Endometrium (tissue), 2 donors: ENCODE measurements around the gene DYSF.

ENCODE experiments used
- FAIRE-seq: peaks from 2 replicates; lab custom pipeline; 2012; peaks lifted over from hg19 to GRCh38; lab: Jason Lieb, UNC
- donor health status: control.
- donor health status: control.

The DYSF gene

DNA sequence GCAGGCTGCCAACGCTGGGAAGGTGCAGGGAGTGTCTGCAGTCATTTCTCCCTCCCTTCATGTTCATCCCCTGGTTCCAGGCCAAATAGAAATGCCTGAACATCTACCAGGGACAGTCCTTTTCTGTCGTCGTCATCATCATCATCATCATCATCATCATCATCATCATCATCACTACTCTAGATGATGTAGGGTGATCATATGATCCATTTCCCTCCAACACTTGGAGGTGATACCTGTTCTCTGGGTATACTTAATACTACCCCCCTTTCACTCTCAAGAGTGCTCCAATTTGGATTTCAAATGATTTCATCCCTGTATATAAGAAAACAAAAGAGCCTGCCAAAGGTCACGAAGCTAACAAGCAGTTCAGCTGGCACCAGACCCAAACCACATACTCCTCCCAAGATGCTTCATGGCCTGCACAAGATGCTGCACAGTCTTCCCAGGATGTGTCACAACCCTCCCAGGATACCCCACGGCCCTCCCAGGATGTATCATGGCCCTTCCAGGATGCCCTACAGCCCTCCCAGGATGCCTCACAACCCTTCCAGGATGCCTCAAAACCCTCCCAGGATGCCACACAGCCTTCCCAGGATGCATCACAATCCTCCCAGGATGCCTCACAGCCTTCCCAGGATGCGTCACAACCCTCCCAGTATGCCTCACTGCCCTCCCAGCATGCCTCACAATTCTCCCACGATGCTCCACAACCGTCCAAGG is 257.9 kb downstream of the DYSF start:
- no peak for FAIRE-seq

DNA sequence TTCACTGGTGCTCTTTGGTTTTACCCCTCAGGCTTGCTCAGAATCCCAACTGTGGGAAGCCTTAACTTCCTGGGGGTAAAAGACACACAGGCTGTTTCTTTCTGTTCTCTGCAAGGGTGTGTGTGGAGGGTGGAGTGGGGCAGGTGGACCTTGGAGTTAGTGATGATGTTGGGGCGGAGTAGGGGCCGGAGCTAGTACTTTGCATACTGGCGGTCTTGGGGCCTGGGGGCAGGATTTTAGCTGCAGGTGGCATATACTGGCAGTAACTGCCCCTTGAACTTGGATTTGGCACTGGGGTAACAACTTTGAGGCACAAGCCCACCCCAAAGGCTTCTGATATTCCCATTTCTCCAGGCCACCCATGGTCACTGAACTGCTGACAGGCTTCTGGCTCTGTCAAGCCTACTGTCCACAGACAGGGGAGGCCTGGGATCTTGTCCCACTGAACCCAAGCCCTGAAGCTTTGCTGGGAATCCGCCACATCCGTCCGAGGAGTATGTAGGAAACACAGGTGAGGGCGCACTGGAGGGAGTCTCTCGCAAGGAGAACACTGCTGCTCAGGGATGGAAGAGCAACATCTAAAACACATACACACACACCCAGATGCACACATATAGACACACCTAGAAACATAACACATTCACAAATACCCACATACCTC is 258.9 kb downstream of the DYSF start:
- FAIRE-seq = no peak

DNA sequence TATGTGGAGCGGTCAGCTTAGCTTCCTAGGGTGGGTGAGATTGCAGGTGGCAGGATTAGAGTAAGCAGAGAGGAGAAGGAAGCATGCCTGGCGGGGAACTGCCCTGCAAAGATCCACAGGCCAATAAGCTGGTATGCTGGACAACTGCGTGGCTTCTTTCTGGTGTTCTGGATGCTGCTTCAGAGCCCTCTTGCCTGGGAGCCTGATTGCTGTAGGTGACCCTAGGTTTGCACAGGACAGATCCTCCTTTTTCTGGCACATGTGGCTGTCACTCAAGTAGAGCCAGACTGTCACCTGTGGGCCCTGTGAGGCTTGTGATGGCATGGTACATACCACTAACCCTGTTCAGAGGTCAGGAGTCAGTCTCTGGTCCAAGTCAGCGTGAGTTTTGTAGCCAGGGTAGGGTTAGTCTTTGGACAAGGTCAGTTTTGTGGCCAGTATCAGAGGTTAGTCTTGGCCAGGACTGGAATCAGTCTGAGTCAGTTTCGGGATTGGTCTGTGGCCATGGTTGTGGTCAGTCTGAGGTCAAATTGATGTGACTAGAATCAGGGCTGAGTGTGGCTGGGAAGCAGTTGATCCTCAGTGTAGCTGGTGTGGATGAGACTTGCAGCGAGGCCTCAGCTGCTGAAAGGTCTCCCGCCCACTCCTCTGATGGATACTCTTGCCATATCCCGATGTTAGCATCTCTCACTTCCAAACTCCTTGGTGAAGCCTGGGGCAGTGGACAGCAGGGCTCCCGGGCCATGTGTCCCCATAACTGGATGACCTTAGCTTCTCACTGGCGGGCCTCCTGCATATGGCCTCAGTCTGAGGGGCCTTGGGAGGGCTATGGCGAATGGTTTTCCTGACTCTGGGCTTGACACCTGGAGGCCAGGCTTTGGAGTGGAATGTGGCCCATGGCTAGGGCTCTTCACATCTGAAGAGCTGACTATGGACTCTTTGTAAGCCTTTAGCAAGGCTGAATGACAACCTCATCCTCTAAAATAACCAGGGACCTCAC is 260.5 kb downstream of the DYSF start:
- no peak for FAIRE-seq

DNA sequence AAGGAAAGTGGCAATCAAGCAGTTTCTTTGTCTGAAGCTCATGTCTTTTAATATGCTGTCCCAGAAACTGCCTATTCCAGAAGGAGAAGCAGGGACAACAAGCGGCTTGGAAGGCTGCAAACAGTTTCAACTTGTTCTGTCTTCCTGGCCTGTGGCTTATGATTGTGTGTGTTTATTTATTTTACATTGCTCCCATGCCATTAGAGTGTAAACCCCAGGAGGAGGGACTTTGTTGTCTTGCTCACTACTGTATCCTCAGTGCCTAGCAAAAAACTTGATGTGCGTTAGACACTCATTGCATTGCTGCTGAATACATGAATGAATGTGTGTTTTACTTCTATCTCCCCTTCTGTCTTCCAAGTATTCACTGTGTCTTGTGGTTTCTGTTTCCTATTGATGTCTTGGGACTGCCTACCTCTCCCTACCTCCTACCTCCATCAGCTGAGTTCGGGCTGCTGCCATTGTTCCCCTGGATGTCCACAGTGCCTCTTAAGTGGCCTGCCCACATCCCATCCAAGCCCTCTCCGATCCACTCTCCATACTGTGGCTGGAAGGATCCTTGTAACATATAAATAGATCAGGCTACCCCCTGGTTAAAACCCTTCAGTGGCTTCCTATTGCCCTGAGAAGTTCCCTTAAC is 261.4 kb downstream of the DYSF start:
- no peak for FAIRE-seq

DNA sequence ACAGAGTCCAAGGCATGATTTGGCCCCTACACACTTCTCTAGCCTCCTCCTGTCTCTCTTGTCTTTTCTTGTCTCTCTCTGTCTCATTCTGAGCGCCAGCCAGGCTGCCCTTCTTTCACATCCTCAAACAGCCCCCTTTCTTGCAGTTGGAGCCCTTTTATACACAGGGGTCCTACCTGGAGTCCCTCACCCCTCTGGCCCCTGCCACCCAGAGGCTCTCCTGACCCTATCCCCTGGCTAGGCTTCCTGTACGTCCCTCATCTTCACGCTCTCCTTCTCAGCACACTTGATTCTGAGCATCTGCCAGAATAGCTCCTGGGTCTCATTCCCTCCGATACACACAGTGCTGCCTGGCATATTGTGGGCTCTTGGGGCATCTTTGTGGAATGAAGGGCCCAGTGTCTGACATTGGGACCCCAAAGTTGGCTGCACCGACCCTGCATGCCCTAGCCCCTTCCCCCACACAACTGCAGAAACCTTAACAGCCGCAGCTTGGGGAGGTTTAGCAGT is 261.9 kb downstream of the DYSF start:
- no peak for FAIRE-seq

DNA sequence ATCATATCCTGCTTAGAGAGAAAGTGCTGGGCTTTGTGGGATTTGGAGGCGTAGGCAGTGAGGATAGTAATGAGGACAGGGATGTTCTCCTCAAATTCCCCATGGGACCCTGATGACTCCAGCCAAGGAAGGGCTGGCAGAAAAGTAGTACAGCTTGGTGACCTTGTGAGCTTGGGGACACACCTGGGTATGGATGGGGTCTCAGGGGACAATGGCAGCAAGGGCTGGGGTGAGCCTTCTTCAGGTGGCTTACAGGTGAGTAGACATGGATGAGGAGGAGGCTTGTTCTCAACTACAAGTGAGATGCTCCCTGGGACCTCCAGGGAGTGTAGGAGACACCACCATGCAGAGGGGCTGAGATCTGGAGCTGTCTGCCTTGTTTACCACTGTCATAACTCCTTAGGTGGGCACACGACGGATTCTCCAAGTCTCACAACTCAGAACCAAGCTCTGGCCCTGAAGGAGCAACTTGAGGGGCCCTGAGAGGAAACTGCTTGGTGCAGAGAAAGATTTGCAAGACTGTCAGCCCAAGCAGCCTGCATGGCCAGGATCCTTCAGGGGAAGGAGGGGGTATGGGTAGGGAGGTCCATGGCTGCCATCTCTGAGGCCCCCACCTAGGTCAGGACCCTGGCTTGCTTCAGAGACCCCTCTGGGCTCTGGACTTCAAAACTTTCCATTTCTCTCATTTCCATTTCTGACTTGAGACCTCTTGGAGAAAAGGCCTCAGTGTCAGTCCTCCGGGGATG is 262.8 kb downstream of the DYSF start:
- no peak for FAIRE-seq

GRCh38 chr2:71716697-71717624 is 263.6 kb downstream of the DYSF start:
- FAIRE-seq = no peak

DNA sequence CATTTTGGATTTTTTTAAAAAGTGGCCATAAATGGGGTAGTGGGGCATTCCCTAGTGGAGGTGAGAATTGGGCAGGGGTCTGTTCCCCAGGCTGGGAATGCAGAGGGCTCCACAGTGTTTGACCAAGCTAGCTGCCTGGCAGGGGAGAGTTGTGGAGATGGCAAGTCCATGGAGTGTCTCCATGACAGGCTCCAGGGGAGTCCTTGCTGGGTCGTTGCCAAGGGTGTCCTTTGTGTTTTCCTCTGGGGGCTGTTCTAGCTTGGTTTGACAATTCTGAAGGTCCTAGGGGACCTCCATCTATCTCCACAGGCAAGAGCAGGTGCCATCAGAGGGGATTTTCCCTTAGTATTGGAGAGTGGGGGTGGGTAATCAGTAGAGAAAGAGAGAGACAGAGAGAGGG is 265.3 kb downstream of the DYSF start:
- FAIRE-seq = no peak

GRCh38 chr2:71719520-71720282 is 266.3 kb downstream of the DYSF start:
- FAIRE-seq = no peak

DNA sequence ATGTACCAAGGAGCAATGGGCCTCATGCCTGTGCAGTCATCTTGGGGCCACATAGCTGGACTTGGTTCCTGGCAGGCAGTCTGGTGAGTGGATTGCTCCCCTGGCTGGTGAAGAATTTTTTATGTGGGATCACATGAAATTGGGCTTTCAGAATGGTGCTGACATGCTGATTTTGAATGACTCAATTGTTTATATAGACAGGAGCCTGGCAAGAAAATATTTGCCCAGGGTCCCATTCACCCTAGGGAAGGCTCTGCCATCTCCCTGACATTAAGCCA is 266.9 kb downstream of the DYSF start:
- FAIRE-seq = no peak

- FAIRE-seq = no peak
Measured at GRCh38 chr2:71720596-71721361, 267.4 kb downstream of the DYSF start.

GRCh38 chr2:71721362-71721665 is 268.0 kb downstream of the DYSF start:
- no peak for FAIRE-seq

- FAIRE-seq = no peak
Measured at GRCh38 chr2:71721669-71722068, 268.3 kb downstream of the DYSF start.

- FAIRE-seq = no peak
Measured at GRCh38 chr2:71722286-71722685, 268.9 kb downstream of the DYSF start.

- no peak for FAIRE-seq
Measured at GRCh38 chr2:71724793-71725192, 271.4 kb downstream of the DYSF start.

GRCh38 chr2:71725836-71726235 is 272.5 kb downstream of the DYSF start:
- FAIRE-seq = no peak

DNA sequence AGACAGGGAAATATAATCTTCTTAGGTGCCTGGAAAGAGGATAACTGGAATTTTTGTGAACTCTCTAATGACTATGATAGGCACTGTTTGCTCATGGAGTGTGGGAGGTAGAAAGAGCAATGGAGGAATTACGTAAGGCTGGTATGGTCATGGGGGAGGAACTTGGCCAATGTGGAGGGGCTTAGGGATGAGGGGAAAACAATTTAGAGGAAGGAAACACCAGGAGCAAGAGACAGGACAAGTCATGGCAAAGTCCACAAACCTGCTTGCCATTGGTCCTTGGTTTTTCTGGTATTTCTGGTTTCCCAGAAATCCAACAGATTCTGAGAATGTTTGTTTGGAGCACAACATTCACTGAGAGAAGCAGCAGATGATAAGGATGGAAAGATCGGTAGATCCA is 274.2 kb downstream of the DYSF start:
- no peak for FAIRE-seq

DNA sequence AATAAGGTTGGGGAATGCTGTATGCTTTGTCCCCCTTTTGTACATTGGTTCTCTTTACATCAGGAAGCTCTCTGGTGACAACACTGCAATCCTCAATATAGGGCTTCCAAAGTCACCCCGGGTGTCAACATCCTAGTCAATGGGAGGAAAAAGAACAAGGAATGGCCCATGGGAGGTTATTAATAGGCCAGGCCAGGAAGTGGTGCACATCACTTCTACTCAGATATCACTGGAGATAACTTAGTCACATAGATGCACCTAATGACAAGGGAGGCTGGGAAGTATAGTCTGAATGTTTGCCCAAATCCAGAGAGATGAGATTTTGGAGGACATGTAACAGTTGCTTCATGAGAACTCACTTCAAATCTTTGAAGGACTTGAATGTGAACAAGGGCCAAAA is 274.7 kb downstream of the DYSF start:
- no peak for FAIRE-seq

GRCh38 chr2:71730785-71731383 is 277.5 kb downstream of the DYSF start:
- FAIRE-seq = no peak
